Activated CD4-positive, alpha-beta T cell treated with anti-CD3 and anti-CD28 coated beads for 4 hours (primary cell): Measurements from ENCODE around the gene KCNS1.
A peak's percentile ranks its signal among the peaks of the same experiment; 100 is the strongest.

Experiments
- DNase-seq, 2 donors: peaks; one replicate each; pipeline ENCODE4 v3.0.0-alpha.2; 2020

The KCNS1 gene

GRCh38 chr20:45047581-45048119 is 53.3 kb downstream of the KCNS1 start:
- DNase-seq: no peak

- DNase-seq: no peak
Observed at GRCh38 chr20:45044601-45045000, 56.3 kb downstream of the KCNS1 start.

DNA sequence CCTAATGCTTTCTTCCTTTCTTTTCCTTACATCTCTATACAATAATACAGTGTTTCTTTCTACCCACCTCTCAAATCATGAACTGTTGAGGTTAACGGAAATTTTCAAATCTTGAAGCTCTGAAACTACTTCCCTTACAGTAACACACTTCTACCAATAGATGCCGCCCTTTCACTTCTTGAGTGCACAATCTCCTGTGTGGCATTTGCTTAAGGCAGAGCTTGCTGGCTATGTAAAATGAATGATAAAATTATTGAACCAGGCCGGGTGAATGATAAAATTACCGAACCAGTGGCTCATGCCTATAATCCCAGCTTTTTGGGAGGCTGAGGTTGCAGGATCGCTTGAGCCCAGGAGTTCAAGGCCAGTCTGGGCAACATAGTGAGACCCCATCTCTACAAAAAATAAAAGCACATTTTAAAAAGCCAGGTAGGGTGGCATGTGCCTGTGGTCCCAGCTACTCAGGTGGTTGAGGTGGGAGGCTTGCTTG is 56.8 kb downstream of the KCNS1 start:
- peak; percentile 42 to 44 for DNase-seq

- DNase-seq: no peak
Observed at GRCh38 chr20:45042978-45043377, 57.9 kb downstream of the KCNS1 start.
